Measurements from ENCODE around the gene ACSS1. TPM values are rescaled to one million over a fixed set of nuclear protein-coding genes. Genes with fewer than 3 reads are reported as not detected.

ACSS1 gene
- total RNA-seq, 4 donors from 2014 or later = 5.8 to 23.5 (median 11.1) TPM

DNA sequence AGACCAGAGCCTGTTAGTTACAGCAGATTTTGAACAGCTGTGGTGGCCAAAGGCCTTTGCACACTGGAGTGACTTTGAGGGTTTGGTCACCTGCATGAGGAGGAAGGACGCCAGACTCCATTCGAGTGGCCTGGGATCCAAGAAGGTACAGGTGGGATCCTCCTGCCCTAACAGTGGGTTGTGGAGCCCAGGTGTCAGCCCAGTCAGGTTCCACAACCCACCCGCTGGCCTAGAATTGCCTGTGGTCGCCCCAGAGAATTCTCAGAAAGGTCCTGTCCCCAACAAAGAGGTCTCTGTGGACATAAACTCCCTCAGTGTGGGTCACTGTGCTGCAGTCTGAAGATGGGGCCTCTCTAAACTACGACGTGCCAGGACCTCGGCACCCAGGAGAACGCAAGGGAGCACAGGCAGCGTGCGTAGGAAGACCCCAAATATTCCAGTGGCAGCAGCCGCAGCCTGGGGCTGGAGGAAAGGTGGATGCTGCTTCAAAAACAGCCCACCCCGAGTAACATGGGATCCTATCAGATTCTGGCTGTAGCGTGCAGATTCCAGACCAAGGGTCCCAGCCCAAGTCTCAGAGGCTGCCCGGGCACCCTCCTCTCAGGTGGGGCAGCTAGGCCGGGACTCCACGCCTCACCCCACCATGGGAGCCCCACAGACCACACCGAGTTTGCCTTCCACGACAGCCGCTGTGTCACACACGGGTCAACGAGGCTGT is 16.0 kb downstream of the ACSS1 start:
- WGBS, 2 donors = 98 to 100% methylated on average over 1 to 10 of the region's 21 CpGs
- Histone ChIP-seq H3K36me3 (peaks cover 0 to 20% (median 7%) of the 10 kb centered on the region in 3 donors), H3K9me3 (no peaks in the 10 kb centered on the region), H3K27ac (peak overlapping the region in 3 of 4 donors; percentile 78 to 86 (median 85)), H3K4me3 (no peak overlapping the region), H3K4me1 (peaks cover 63 to 96% (median 71%) of the 10 kb centered on the region in 3 donors), H3K27me3 (no peaks in the 10 kb centered on the region)
- TF ChIP-seq POLR2A (IDR thresholded peaks at IDR 0.05) (no peak), CTCF (IDR thresholded peaks at IDR 0.05) (no peak)
- intact Hi-C loops (cut with DNase I) = no loop called here
- DNase-seq = no peak

GRCh38 chr20:25040438-25040831 is 17.5 kb downstream of the ACSS1 start:
- Histone ChIP-seq H3K4me3 (peak overlapping the region in 2 of 4 donors; percentile 12 to 22), H3K27me3 (no peaks in the 10 kb centered on the region), H3K27ac (peak overlapping the region; percentile 56 to 86 (median 82)), H3K4me1 (peaks cover 62 to 100% (median 86%) of the 10 kb centered on the region in 3 donors), H3K9me3 (no peaks in the 10 kb centered on the region), H3K36me3 (peaks cover 0 to 4% (median 0%) of the 10 kb centered on the region in 3 donors)
- DNase-seq = no peak
- TF ChIP-seq POLR2A (IDR thresholded peaks at IDR 0.05) = no peak
- TF ChIP-seq CTCF (IDR thresholded peaks at IDR 0.05) = no peak
- intact Hi-C loops (cut with DNase I) = no loop called here
- WGBS, 2 donors = 6 to 20% methylated on average over 4 to 6 of the region's 6 CpGs

GRCh38 chr20:25039697-25040437 is 18.1 kb downstream of the ACSS1 start:
- peaks cover 62 to 98% (median 86%) of the 10 kb centered on the region in 3 donors for H3K4me1 ChIP-seq
- H3K27ac ChIP-seq = peak overlapping the region; percentile 56 to 86 (median 82)
- DNase-seq = no peak
- WGBS, 2 donors = 21 to 26% methylated on average over 7 to 8 of the region's 9 CpGs
- intact Hi-C loops (cut with DNase I) = no loop called here
- no peak for TF ChIP-seq POLR2A (IDR thresholded peaks at IDR 0.05)
- TF ChIP-seq CTCF (IDR thresholded peaks at IDR 0.05) = no peak
- no peaks in the 10 kb centered on the region for H3K9me3 ChIP-seq
- H3K27me3 ChIP-seq = no peaks in the 10 kb centered on the region
- H3K36me3 ChIP-seq = no peaks in the 10 kb centered on the region
- peak overlapping the region in 2 of 4 donors; percentile 12 to 22 for H3K4me3 ChIP-seq

DNA sequence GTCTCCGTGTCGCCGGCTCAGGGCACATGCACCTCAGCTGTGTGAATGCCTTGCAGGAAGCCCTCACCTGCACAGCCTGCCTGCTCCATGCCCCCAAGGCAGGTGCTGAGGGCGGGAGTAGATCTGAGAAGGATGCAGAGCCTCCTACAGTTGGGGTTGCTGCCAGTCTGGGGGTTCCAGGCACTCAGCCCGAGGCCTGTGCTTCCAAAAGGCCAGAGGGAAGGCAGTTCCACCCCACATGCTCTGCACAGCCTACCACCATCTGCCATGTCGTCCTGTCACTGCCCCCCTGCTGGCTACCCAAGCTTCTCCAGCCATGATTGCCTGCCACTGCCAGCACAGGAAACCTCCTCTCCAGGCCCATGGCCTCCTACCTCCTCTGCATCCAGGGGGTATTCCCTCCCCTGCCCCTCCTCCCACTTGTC is 19.3 kb downstream of the ACSS1 start:
- no peak for DNase-seq
- H3K9me3 ChIP-seq = no peaks in the 10 kb centered on the region
- TF ChIP-seq CTCF (IDR thresholded peaks at IDR 0.05) (no peak), POLR2A (IDR thresholded peaks at IDR 0.05) (no peak)
- H3K27ac ChIP-seq = peak overlapping the region; percentile 56 to 86 (median 82)
- WGBS, 2 donors = 77 to 81% methylated on average over 4 to 6 of the region's 6 CpGs
- H3K27me3 ChIP-seq = no peaks in the 10 kb centered on the region
- no peak overlapping the region for H3K4me3 ChIP-seq
- intact Hi-C loops (cut with DNase I) = no loop called here
- H3K4me1 ChIP-seq = peaks cover 62 to 90% (median 81%) of the 10 kb centered on the region in 3 donors
- H3K36me3 ChIP-seq = no peaks in the 10 kb centered on the region

DNA sequence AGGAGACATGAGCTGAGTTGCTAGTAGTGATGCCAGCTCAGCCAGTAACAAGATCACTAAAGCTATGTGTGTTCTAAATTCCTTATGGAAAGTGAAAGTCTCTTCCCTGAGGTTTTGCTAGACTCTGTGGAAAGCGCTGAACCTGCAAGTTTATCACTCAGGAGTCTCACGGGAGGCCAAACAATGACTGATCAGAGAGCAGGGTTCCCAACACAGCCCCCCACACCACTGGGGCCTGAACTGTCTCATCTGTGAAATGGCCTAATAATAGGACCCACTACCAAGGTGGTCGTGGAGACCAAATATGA is 19.9 kb downstream of the ACSS1 start:
- intact Hi-C loops (cut with DNase I) = no loop called here
- TF ChIP-seq CTCF (IDR thresholded peaks at IDR 0.05) = no peak
- no peak for TF ChIP-seq POLR2A (IDR thresholded peaks at IDR 0.05)
- peaks cover 59 to 90% (median 81%) of the 10 kb centered on the region in 3 donors for H3K4me1 ChIP-seq

More for the DNA sequence above, 19.9 kb downstream of the ACSS1 start:
- H3K27ac ChIP-seq = peak overlapping the region; percentile 56 to 86 (median 82)
- no peaks in the 10 kb centered on the region for H3K9me3 ChIP-seq
- no peaks in the 10 kb centered on the region for H3K36me3 ChIP-seq
- 37 to 39% methylated on average over 3 of the region's 3 CpGs for WGBS, 2 donors
- H3K4me3 ChIP-seq = no peak overlapping the region
- H3K27me3 ChIP-seq = no peaks in the 10 kb centered on the region
- no peak for DNase-seq
